ENCODE data around the gene CACNA2D3.
A peak's percentile ranks its signal among the peaks of the same experiment; 100 is the strongest.

Gene CACNA2D3

DNA sequence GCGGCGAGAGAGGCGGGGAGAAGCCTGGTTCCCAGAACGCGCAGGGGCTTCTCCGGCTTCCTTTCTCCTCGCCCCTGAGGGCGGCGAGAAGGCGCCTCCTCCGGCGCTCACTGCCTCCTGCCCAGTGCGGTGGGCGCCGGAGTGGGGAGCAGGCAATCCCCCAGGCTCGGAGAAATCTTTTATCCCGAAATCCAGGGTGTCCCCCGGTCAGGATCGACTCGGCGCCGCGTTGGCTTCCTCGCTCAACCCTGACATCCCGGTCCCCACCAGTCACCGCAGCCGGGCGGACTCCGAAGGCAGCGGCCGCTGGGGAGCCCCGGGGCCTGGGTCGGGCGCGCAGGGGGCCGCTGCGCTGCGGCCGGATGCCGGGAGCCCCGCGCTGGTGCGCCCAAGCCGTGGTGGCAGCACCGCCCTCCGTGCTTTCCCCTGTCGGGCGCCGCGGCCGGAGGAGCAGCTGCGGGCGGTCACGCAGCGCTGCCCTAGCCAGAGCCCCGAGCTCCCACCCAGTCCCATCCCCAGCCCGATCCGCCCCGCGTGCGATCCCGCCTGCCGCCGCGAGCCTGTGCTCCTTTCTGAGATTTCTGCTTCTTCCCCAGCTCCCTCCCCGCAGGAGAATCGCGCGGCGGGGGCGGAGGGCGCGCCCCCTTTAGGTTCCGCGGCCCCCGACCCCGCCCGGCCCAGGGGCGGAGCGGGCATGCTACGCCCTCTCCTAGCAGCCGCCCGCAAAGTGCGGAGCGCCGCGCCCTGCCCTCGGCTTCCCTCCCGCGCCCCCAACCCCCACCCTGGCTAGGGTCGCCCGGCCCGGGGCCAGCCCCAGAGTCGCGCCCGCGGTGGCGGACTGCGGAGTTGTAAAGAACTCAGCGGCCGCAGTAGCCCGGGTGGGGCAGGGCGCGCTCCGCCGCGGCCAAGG is 683 bp upstream of the CACNA2D3 start:
- Mint-ChIP-seq H3K27me3 (peaks cover 24% of the 10 kb centered on the region), H3K4me3 (no peak overlapping the region), H3K36me3 (no peaks in the 10 kb centered on the region), H3K4me1 (ENCODE audit: low read depth) (peaks cover 4% of the 10 kb centered on the region), H3K9me3 (ENCODE audit: low read depth) (no peaks in the 10 kb centered on the region), H3K27ac (no peak overlapping the region)

GRCh38 chr3:54123003-54123775 is 837 bp downstream of the CACNA2D3 start:
- Mint-ChIP-seq H3K4me1 (ENCODE audit: low read depth) (peaks cover 4% of the 10 kb centered on the region), H3K4me3 (peak overlapping the region; percentile 59), H3K27me3 (peaks cover 24% of the 10 kb centered on the region)

DNA sequence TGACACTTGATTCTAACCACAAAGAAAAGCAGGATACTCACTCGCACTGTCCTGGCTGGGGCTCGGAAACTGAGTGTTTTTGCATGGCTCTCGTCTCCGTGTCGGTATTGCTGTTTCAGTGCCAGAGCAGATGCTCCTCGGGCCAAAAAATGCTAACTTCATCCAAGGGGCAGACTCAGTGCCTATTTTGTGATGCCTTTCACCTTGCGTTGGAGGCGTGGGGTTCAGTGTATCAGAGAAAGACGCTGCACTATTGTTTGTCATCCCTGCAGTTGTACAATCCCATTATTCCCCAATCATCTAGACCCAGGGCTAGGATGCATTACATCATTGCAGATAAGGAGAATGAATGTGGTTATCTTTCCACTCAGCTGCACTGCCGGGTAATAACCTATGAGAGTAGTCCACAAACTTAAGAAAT is 1.4 kb downstream of the CACNA2D3 start:
- no peak overlapping the region for H3K4me3 Mint-ChIP-seq
- H3K4me1 Mint-ChIP-seq (ENCODE audit: low read depth), result peaks cover 4% of the 10 kb centered on the region
- H3K27me3 Mint-ChIP-seq, result peaks cover 24% of the 10 kb centered on the region
- no peaks in the 10 kb centered on the region for H3K9me3 Mint-ChIP-seq (ENCODE audit: low read depth)
- no peaks in the 10 kb centered on the region for H3K36me3 Mint-ChIP-seq
- no peak overlapping the region for H3K27ac Mint-ChIP-seq

More at GRCh38 chr3:54123003-54123775, 837 bp downstream of the CACNA2D3 start:
- H3K36me3 Mint-ChIP-seq, result no peaks in the 10 kb centered on the region
- H3K27ac Mint-ChIP-seq, result no peak overlapping the region
- H3K9me3 Mint-ChIP-seq (ENCODE audit: low read depth), result no peaks in the 10 kb centered on the region

- Mint-ChIP-seq H3K4me1 (ENCODE audit: low read depth) (peaks cover 4% of the 10 kb centered on the region), H3K9me3 (ENCODE audit: low read depth) (no peaks in the 10 kb centered on the region), H3K36me3 (no peaks in the 10 kb centered on the region), H3K27me3 (peaks cover 20% of the 10 kb centered on the region), H3K4me3 (no peak overlapping the region), H3K27ac (no peak overlapping the region)
These were observed 2.9 kb downstream of the CACNA2D3 start for GRCh38 chr3:54125300-54125699.

- Mint-ChIP-seq H3K4me1 (ENCODE audit: low read depth) (peaks cover 4% of the 10 kb centered on the region), H3K4me3 (no peak overlapping the region), H3K36me3 (no peaks in the 10 kb centered on the region), H3K27me3 (peaks cover 17% of the 10 kb centered on the region), H3K27ac (no peak overlapping the region), H3K9me3 (ENCODE audit: low read depth) (no peaks in the 10 kb centered on the region)
These were observed 4.2 kb downstream of the CACNA2D3 start for GRCh38 chr3:54126551-54126950.

DNA sequence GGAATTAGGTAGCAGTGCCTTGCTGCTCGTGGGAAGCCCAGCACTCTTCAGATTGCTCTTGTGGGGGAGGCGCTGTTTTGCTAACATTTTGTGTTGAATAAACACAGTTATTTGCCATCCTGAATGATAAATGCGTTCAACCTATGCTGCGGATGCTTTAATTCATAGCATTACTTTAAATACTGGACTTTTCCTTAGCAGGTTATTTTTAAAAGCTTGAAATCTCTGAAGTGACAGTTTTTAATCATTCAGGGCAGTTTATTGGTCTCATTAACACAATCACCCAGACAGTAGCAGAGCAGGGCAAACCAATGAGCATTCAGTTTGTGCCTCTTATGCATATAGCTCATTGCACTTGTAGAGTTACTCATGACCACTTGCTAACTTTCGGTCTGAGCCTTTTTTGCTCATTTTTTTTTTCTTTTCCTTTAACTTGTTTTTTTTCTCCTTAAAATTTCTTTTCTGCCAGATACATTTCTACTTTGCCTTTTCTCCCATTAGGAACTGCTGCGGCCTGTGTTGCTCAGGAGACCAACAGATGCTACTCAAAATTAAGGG is 5.2 kb downstream of the CACNA2D3 start:
- Mint-ChIP-seq H3K27ac (no peak overlapping the region), H3K4me3 (no peak overlapping the region), H3K27me3 (peaks cover 17% of the 10 kb centered on the region), H3K4me1 (ENCODE audit: low read depth) (peaks cover 4% of the 10 kb centered on the region), H3K36me3 (no peaks in the 10 kb centered on the region), H3K9me3 (ENCODE audit: low read depth) (no peaks in the 10 kb centered on the region)

DNA sequence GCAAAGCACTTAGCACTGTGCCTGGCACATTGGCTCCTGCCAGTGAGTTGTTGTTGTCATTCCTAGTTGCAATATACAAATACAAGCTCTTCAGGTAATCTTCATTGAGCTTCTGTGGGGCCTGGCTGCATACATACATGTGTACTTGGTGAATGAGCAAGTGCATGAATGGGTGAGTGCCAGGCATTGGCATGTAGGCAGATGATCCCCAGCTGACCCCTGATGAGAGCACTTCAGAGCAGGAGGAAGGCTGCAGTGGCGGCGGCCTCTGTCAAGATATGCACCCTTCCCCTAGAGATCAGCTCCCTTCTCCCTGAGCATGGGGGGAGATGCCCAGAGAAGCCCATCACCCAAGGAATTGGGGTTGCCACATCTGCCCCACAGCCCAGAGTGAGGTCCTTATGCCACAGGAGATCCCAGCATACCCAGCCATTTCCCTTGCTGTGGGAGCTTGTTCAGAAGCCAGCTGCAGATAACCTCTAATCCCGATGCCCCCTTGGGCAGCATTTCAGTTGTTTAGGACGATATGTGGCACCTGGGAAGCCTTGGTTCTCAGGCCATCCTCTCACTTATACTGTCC is 8.8 kb downstream of the CACNA2D3 start:
- no peaks in the 10 kb centered on the region for H3K36me3 Mint-ChIP-seq
- H3K27me3 Mint-ChIP-seq, result peaks cover 1% of the 10 kb centered on the region
- no peak overlapping the region for H3K27ac Mint-ChIP-seq
- H3K4me3 Mint-ChIP-seq, result no peak overlapping the region
- H3K4me1 Mint-ChIP-seq (ENCODE audit: low read depth), result no peaks in the 10 kb centered on the region
- H3K9me3 Mint-ChIP-seq (ENCODE audit: low read depth), result no peaks in the 10 kb centered on the region

DNA sequence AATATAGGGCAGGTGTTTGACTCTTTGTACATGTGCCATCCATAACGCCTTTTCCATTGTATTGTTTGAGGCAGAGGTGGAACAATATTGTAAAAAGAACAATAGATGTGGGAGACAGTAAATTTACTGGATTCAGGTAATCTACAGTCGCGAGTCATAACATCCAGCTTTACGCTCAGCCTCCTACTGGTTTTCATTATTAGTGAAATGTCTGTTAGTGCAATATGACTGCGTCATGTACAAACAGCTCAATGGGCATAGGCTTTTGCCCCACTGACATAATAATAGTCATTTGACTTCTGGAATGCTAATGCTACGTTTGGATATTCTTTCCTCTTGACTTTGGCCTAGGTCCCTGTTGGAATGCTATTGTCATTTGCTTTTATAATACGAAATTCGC is 9.5 kb downstream of the CACNA2D3 start:
- Mint-ChIP-seq H3K4me1 (ENCODE audit: low read depth) (no peaks in the 10 kb centered on the region), H3K9me3 (ENCODE audit: low read depth) (no peaks in the 10 kb centered on the region), H3K36me3 (no peaks in the 10 kb centered on the region), H3K27ac (no peak overlapping the region), H3K4me3 (no peak overlapping the region), H3K27me3 (peaks cover 1% of the 10 kb centered on the region)

GRCh38 chr3:54132685-54133084 is 10.3 kb downstream of the CACNA2D3 start:
- Mint-ChIP-seq H3K36me3 (no peaks in the 10 kb centered on the region), H3K27me3 (peaks cover 1% of the 10 kb centered on the region), H3K27ac (no peak overlapping the region), H3K4me1 (ENCODE audit: low read depth) (no peaks in the 10 kb centered on the region), H3K9me3 (ENCODE audit: low read depth) (no peaks in the 10 kb centered on the region), H3K4me3 (no peak overlapping the region)

DNA sequence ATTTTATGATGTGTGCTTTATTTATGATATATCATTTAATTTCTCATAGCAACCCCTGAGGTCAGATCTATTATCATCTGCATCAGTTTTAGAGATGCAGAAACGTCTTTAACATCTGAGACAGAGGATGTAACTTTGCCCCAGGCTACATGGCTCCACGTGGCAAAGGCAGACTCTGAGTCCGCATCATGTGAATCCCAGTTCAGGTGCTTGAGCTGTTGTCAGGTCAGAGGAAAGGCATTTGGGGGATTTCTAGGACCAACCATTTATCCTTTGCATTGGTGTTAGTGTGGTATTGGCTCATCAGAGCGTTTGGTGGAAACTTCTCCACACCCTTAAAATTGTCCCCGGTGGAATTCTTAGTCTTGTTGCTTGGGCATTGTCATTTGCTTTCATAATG is 10.8 kb downstream of the CACNA2D3 start:
- no peaks in the 10 kb centered on the region for H3K9me3 Mint-ChIP-seq (ENCODE audit: low read depth)
- no peak overlapping the region for H3K27ac Mint-ChIP-seq
- H3K27me3 Mint-ChIP-seq, result peaks cover 1% of the 10 kb centered on the region
- no peak overlapping the region for H3K4me3 Mint-ChIP-seq
- no peaks in the 10 kb centered on the region for H3K36me3 Mint-ChIP-seq
- no peaks in the 10 kb centered on the region for H3K4me1 Mint-ChIP-seq (ENCODE audit: low read depth)

GRCh38 chr3:54134155-54134554 is 11.8 kb downstream of the CACNA2D3 start:
- no peak overlapping the region for H3K4me3 Mint-ChIP-seq
- peaks cover 1% of the 10 kb centered on the region for H3K27me3 Mint-ChIP-seq
- no peaks in the 10 kb centered on the region for H3K9me3 Mint-ChIP-seq (ENCODE audit: low read depth)
- no peak overlapping the region for H3K27ac Mint-ChIP-seq
- H3K36me3 Mint-ChIP-seq, result no peaks in the 10 kb centered on the region
- no peaks in the 10 kb centered on the region for H3K4me1 Mint-ChIP-seq (ENCODE audit: low read depth)

- Mint-ChIP-seq H3K27me3 (peaks cover 1% of the 10 kb centered on the region), H3K36me3 (no peaks in the 10 kb centered on the region), H3K4me3 (no peak overlapping the region), H3K27ac (no peak overlapping the region), H3K9me3 (ENCODE audit: low read depth) (no peaks in the 10 kb centered on the region), H3K4me1 (ENCODE audit: low read depth) (no peaks in the 10 kb centered on the region)
These were observed 12.4 kb downstream of the CACNA2D3 start for GRCh38 chr3:54134713-54135112.

DNA sequence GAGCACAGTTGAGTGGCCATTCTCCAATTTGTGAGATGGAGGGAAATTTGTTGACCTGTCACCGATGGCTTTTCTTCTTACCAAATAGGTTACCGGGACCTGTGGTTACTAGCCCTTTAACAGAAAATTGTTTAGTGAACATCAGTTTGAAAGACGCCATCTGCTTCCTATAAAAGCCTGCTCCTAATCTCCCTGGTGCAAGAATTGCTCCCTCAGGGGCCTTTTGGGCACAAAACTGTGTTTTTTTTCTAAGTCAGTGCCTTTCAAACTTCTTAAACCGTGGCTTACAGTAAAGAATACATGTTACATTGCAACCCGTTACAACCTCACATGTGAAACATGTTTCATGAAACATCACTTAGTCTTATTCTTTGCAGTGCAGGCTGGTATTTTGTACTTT is 15.0 kb downstream of the CACNA2D3 start:
- H3K4me3 Mint-ChIP-seq, result no peak overlapping the region

DNA sequence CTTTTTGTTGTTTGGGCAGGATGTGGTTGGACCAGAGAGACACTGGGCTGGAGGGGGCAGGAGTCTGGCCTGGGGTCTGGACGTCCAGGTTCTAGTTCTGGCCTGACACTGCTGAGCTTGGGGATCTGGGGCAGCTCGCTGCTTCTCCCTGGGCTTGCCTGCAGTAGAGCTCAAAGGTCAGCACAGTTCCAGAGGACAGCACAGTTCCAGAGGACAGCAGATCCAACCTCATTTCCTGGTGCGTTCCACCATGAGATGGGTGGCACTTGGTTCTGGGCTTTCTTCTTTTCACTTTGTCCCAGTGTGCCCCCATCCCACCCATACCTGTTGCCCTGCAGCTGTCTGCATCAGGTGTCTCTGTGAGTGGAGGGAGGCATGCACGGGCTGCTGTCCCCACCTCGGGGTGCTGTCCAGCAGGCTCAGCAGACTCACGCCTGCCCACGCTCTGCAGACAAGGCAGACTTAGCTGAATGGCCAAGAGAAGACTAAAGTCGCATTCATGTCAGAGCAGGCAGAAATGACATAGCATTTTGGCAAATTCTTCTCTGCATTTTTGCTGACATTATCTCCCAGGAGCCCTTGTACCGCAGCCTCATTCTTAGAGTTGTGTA is 16.7 kb downstream of the CACNA2D3 start:
- Mint-ChIP-seq H3K4me3 (no peak overlapping the region), H3K4me1 (ENCODE audit: low read depth) (no peaks in the 10 kb centered on the region), H3K27me3 (peaks cover 1% of the 10 kb centered on the region), H3K9me3 (ENCODE audit: low read depth) (no peaks in the 10 kb centered on the region), H3K27ac (no peak overlapping the region), H3K36me3 (no peaks in the 10 kb centered on the region)

More for the DNA sequence above, 15.0 kb downstream of the CACNA2D3 start:
- H3K4me1 Mint-ChIP-seq (ENCODE audit: low read depth), result no peaks in the 10 kb centered on the region
- H3K36me3 Mint-ChIP-seq, result no peaks in the 10 kb centered on the region
- H3K27ac Mint-ChIP-seq, result no peak overlapping the region
- peaks cover 1% of the 10 kb centered on the region for H3K27me3 Mint-ChIP-seq
- no peaks in the 10 kb centered on the region for H3K9me3 Mint-ChIP-seq (ENCODE audit: low read depth)
